CD4-positive, alpha-beta T cell treated with Interleukin-6 for 4 hours (primary cell): Measurements from ENCODE around the gene TENT4A.
A peak's percentile ranks its signal among the peaks of the same experiment; 100 is the strongest.

ENCODE experiments used
- DNase-seq: peaks from one replicate; pipeline ENCODE4 v3.0.0-alpha.2; 2020; ENCODE audit warnings: mixed read lengths

TENT4A gene

DNA sequence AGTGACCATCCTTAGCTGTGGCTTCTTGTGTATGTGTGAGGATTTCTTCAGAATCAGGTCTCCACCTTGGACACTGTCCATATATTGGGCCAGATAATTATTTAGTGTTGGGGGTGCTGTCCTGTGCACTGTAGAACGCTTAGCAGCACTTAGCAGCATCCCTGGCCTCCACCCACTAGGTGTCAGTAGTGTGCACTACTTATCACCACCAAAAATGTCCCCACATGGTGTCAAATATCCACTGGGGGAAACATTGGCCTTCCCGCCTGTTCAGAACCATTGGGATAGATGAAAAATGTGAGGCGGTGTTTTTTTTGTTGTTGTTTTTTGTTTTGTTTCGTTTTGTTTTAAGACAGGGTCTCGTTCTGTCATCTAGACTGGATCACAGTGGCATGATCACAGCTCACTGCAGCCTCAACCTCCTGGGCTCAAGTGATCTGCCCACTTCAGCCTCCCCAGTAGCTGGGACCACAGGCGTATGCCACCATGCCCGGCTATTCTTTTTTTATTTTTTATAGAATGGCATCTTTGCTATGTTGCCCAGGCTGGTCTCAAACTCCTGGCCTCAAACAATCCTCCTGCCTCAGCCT lies 67.7 kb downstream of the TENT4A start:
- peak; percentile 30 for DNase-seq

DNA sequence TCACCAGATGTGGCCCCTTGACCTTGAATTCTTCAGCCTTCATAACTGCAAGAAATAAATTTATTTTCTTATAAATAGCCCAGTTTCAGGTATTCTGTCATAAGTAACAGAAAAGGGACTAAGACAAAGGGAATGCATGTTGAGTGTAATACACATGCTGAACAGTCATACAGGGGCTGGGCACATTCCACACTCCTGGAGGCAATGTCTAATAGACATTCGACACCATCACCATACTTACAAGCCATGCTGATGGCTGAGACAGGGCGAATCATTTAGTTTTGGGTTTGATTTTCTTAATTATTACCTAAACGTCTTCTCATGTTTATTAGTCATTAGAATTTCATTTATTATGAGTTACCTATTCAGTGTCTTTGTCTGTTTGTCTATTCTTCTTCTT lies 68.5 kb downstream of the TENT4A start:
- no peak for DNase-seq

DNA sequence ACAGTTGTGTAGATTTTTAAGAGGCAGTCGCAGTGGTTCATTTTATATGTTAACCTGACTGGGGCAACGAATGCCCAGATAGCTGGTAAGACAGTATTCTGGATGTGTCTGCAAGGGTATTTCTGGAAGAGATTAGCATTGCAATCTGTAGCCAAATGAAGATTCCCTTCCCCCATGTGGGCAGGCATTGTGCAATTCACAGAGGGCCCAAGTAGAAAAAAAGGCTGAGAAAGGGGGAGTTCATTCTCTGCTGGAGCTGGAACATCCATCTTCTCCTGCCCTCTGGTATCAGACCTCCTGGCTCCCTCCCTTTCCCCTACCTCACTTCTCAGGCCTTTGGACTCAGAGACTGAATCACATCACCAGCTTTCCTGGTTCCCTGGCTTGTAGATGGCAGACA lies 70.6 kb downstream of the TENT4A start:
- no peak for DNase-seq

DNA sequence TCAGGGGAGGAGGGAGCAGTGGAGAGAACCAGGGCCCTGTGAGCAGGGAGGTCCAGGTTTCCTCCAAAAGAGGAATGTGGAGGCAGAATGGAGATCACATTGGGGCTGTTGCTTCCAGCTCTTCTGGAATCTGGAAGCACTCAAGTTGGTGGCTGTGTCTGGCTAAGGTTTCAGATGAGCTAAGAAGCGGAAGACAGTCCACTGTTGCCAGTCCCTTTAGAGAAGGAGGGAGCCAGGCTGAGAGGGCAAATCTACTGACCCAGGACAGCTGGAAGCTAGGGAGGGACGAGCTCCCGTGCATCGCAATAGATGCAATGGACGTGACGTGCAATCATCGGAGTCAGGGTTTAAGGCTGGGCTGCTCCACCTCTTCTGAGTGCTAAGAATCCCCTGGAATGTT lies 71.2 kb downstream of the TENT4A start:
- DNase-seq: no peak

DNA sequence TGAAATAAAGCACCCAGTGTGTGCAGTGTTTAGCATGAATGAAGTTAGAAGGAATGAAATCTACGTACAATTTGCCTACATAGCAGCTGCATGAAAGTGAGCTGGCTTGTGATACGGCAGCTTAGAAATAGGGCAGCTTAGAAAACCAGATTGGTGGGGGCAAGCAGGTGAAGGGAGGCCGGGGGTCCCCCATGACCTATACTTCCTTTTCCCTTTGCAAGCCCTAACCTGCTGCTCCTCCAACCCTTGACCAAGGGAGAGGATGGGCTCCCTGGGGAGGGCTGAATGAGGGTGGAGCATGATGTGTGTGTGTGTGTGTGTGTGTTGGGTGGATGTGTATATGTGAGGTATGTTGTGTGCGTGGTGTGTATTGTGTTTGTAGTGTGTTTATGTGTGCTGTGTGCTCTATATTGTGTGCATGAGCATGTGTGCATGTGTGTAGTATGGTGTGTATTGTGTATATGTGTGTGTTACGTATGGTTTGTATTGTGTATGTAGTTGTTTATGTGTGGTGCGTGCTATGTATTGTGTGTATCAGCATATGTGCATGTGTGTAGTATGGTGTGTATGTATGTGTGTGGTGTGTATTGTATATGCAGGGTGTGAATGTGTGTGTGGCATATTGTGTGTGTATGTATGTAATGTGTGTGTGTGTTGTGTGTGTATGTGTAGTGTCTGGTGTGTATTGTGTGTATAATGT lies 72.1 kb downstream of the TENT4A start:
- no peak for DNase-seq

DNA sequence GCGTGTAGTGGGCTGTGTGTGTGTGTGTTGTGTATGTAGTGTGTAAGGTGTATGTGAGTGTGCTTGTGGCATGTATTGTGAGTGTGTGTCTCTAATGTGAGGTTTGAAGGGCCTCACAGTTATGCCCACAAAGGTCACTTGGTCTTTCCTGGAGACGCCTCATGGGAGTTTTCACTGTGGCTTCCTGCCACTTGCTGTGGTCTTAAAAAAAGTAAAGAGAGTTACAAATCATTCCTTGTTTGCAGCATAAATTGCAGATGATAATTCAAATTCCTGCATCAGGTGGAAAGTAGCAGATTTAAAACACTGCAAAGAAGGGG lies 72.6 kb downstream of the TENT4A start:
- DNase-seq: no peak

DNA sequence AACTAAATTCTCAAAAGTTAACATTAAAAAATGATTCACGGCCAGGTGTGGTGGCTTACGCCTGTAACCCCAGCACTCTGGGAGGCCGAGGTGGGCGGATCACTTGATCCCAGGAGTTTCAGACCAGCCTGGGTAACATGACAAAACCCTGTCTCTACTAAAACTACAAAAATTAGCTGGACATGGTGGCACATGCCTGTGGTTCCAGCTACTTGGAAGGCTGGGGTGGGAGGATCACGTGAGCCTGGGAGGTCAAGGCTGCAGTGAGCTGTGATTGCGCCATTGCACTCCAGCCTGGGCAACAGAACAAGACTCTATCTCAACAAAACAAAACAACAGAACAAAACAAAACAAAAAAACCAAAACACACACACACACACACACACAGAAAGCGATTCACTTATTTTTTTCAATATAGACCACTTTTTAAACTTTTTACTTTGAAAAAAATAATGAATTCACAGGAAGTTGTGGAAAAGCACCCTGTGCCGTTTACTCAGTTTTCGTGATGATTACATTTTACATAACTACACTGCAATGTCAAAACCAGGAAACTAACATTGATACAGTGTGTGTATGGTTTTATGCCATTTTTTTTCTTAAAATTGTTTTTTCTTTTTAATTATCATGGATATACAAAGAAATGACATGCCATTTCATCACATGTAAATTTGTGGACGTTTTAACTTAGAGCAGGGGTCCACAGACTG lies 73.7 kb downstream of the TENT4A start:
- no peak for DNase-seq

DNA sequence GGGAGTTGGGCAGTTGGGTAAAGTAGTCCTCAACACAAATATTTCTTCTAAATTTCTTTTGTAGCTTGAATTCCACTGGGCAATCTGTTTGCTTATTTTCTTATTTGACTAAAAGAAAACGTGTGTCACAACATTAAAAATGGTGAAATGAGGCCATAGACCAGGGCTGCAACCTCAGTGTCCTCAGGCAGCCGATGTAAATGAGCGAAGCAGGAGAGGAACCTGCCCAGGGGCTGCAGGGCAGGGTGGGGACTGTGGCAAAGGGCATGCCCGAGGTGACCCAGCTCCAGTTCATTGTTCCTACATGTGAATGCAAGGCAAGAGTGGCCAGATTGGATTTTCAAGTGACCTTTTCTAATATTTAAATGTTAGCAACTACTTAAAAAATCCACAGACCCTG lies 74.7 kb downstream of the TENT4A start:
- DNase-seq: no peak

DNA sequence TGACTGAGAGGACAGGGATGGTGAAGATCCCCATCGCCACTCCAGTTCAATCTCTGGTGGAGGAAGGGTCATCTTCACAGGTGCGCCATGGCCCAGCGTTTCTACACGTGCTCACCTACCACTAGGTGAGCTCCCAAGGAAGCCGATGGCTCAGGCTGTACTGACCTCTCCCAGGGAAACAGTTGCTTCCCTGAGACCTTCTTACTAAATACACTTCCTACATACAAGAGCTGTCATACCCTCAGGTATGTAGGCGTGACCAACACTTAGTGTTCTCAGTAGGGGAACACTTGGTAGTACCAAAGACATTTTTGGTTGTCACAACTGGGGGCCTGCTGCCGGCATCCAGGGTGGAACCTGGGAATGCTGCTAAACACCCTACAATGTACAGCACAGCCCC lies 75.2 kb downstream of the TENT4A start:
- DNase-seq: no peak

DNA sequence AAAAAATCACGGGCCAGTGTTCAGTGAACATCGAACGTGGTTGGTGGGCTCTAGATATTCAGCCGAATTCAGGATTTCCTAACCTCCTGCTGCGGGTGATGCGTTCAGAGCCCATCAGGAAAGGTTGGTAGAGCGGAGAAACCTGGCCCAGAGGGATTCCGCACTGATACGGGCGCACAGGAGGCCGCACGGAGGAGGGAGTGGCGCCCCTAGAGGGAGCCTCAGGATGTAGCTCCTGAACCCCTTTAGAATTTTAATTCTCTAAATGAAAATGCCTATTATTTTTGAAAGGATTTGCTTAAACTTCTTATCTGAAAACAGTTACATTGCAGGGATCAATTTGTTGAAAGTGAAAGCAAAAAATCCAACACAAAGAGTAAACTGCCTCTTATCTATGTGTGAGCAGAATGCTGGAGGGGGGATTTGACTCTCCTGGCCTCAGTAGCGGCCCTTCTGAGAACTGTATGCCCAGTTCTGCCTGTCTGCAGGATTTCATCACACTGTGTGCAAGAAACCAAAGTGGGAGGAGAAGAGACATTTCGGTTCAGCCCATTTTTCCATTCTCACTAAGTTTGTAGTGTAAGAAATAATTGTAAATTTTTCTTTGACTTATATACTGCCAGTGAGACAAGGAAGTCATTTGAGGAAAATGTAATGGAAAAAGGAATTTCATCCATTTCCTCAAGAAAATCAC lies 75.9 kb downstream of the TENT4A start:
- no peak for DNase-seq

DNA sequence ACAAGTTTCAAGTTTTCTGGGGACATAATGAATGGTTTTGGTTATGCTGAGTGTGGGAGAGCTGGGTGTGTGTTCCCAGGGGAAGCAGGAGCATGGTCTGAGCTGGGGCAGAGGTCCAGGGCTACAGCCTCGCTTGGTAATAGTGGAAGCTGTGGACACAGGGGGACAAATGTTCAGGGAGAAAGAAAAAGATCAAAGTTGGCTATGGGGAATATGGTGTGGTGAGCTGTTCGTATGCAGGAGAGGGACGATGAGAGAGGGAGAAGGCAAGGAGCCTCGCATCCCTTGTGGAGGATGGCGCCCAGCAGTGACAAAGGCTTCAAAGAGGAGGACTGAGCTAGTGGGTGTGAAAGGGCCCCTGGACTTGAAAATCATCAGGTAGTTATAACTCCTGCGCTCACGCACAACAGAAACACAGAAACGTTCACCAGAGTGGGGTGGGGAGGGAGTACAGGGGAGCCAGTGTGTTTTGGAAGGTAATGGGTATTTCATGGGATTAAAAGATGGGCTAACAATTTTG lies 77.2 kb downstream of the TENT4A start:
- no peak for DNase-seq

DNA sequence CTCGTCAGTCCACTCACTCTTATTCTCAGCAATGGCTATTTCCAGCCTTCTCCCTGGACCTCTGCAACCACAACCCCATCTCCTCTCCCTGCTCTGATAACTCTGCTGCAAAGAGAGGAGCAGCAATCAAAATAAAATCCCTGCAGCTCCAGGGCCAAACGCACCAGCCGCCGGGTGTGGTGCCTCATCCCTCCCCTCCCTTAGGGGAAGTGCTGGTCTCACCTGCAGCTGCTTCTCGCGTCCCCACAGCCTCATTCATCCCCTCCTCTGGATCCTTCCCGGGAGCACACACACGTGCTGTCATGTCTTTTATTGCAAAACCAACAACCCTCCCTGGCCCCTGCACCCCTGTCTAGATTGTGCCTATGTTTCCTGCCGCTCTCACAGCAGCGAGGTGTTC lies 77.8 kb downstream of the TENT4A start:
- no peak for DNase-seq

DNA sequence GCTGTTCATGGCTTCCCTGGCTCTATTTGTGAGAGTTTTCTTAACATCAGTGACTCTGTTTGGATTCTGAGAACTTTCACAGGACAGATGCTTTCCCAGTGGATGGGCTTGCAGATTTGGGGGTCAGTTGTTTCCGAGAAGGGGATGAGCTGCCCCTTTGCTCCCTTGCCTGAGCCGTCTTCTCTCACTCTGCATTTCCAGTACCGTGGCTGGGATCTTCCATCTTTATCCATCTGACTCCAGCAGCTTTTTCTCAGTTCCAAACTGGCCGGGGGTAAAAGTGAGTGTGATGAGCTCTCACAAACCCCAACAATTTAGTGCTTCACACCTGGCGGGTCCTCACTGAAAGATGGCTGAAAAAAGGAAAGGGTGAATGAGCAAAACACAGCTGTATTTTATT lies 79.1 kb downstream of the TENT4A start:
- no peak for DNase-seq

DNA sequence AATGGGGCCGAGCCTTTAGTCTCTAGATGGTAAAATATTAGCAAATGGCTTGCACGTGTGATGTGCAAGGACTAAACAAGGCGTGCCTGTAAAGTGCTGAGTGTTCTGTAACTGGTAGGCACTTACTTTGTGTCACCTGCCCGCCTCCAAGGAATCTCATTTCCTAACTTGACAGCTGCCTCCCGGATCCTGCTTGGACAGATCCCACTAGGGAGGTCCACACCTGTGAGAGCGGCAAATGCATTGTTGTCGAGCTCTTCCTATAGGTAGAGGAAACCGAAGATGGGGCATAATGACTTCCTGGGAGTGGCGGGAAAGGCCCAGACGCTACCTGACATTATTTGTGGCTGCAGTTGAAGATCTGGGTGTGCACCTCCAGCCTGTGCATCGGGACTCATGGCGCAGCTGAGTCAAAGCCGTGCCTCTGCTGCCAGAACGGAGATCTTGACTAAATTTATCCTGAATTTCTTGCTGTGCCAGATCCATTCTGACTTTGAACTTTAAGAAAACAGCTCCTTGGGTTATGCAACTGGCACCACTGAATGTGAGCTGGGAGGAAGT lies 79.8 kb downstream of the TENT4A start:
- DNase-seq: no peak

DNA sequence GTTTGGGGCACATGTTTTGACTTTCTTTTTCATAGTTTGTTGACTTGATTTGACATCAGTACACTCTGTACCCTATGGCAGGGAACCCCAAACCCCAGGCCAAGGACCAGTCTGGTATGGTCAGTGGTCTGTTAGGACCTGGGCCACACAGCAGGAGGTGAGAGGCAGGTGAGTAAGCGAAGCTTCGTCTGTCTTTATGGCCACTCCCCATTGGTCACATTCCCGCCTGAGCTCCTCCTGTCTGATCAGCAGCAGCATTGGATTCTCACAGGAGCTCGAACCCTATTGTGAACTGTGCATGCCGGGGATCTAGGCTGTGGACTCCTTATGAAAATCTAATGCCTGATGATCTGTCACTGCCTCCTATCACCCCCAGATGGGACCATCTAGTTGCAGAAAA lies 88.0 kb downstream of the TENT4A start:
- no peak for DNase-seq

DNA sequence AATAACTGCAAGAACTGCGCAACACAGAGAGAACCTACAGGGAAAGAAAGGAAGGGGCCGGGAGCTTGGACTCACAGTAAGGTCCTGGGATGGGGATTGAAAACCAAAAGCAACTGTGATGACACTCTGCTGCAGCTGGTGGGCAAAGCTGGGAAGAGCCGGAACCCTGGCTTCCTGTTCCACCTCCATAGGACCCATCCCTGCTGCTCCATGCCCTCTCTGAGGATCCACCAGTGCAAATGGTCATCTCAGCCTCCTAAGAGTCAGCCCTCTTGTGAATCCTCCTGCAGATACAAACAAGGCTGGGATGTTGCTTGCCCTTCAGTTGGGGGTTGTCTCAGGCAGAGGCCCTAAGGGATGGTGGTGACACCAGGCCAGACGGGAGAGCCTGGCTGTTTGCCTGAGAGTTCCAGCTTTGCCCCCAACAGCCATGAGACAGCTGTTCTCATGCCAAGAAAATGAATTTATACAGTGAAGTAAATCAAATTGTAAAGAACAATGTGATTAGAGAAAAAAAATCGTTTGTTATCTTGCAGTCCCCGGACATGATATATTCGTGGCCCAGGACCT lies 90.8 kb downstream of the TENT4A start:
- DNase-seq: no peak

DNA sequence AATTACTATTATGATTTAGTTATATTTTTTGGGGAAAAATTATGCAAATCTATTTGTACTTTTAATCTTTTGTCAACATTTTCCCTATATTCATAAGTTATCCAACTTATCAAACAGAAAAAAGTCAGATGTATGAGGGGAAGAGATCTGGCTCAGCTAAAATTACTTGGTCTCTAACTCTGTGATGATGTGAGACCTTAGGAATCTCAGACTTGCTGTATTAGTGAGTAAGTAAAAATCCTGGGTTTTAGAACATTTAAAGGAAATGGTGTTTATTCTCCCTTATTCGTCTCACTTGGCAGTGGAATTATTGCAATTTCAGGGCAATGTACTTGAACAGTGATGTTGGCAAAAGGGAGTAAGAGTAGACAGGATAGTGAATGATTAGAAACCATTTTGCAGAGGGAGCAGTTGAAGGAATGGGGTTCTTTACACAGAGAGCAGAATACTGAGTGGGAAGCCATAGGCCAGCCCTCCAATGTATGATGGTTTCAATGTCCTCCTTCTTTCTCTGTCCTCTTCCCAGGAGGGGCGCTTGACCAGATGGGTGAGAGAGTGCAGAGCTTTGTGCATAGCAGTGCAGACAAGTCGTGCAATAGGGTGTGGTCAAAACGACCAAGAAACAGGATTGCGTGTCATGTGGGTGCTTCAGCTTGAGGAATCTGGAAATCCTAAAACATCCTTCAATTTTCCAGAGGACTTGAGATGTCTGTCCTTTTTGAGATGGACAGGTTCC lies 91.7 kb downstream of the TENT4A start:
- no peak for DNase-seq

DNA sequence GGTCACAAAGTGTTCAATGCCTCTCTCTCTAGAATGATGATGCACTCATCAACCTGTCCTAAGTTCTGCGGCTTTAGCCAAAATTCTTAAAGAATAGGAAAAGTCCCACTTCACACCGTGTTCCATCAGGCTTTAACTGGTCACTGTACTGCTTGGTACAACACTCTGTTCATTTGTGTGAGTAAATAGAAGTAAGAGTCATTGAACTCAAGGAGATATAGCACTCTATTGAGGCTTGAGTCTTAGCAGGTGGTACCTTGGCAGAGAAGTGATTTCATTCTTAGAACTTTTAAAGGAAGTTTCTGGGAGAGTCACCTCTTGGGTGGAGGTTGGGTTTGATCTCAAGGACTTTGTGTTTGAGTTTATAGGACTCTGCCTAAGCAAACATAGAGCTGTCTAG lies 92.6 kb downstream of the TENT4A start:
- no peak for DNase-seq
